Measurements from ENCODE around the gene TTN. TPM values are rescaled to one million over a fixed set of nuclear protein-coding genes. Genes with fewer than 3 reads are reported as not detected.

Gene TTN
- total RNA-seq, 4 donors from 2014 or later, result 0.19 to 3.1 (median 1.7) TPM

DNA sequence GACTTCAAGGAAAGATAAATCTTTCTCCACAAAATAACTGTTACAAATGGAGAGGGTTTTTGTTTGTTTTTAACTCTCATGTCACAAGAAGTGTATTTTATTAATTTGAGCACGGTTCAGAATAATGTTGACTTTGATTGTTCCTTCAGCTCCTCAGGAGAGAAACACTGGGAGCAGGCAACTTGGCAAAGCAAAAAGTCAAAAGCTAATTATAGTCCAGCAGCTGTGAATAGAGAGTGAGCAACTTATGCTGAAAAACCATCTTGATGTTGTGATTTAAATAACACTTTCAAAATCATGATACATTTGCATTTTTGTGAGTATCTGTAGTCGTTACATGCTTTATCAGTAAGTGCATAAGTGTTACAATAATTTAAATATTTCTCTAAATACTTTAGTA lies 37.5 kb upstream of the TTN start:
- no peak for DNase-seq
- WGBS, 2 donors, result 23 to 47% methylated on average over 2 of the region's 2 CpGs
- Histone ChIP-seq H3K27me3 (no peaks in the 10 kb centered on the region), H3K4me1 (peaks cover 0 to 10% (median 0%) of the 10 kb centered on the region in 3 donors), H3K9me3 (no peaks in the 10 kb centered on the region), H3K36me3 (no peaks in the 10 kb centered on the region), H3K4me3 (no peak overlapping the region), H3K27ac (no peak overlapping the region)
- intact Hi-C loops (cut with DNase I), result no loop called here
- TF ChIP-seq, protein P1, sequence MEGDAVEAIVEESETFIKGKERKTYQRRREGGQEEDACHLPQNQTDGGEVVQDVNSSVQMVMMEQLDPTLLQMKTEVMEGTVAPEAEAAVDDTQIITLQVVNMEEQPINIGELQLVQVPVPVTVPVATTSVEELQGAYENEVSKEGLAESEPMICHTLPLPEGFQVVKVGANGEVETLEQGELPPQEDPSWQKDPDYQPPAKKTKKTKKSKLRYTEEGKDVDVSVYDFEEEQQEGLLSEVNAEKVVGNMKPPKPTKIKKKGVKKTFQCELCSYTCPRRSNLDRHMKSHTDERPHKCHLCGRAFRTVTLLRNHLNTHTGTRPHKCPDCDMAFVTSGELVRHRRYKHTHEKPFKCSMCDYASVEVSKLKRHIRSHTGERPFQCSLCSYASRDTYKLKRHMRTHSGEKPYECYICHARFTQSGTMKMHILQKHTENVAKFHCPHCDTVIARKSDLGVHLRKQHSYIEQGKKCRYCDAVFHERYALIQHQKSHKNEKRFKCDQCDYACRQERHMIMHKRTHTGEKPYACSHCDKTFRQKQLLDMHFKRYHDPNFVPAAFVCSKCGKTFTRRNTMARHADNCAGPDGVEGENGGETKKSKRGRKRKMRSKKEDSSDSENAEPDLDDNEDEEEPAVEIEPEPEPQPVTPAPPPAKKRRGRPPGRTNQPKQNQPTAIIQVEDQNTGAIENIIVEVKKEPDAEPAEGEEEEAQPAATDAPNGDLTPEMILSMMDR (IDR thresholded peaks at IDR 0.05), result no peak
- TF ChIP-seq POLR2A (IDR thresholded peaks at IDR 0.05), result no peak

DNA sequence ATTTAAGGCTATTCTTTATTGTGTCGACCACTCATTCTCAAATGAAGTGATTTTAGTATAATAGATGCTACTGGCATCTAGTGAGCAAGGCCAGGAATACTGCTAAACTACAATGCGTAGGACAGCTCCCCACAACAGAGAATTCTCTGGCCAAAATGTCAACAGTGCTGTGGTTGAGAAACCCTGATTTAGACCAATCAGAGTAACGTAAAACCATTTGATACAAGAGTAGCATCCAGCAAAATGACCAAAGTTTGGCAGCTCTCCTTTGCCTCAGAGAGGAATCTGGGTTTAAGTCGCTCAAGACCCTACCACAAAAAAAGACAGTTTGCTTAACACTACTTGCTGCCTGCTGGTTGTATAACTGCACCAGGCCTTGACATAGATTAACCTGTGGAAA lies 37.0 kb upstream of the TTN start:
- TF ChIP-seq POLR2A (IDR thresholded peaks at IDR 0.05), result no peak
- TF ChIP-seq, protein P1 (IDR thresholded peaks at IDR 0.05), result no peak
- H3K9me3 ChIP-seq, result no peaks in the 10 kb centered on the region
- intact Hi-C loops (cut with DNase I), result no loop called here
- H3K36me3 ChIP-seq, result no peaks in the 10 kb centered on the region
- no peak overlapping the region for H3K4me3 ChIP-seq
- no peaks in the 10 kb centered on the region for H3K27me3 ChIP-seq
- WGBS, 2 donors, result 41 to 55% methylated on average over 4 of the region's 4 CpGs
- H3K4me1 ChIP-seq, result peaks cover 0 to 10% (median 0%) of the 10 kb centered on the region in 3 donors
- no peak overlapping the region for H3K27ac ChIP-seq
- DNase-seq, result no peak

DNA sequence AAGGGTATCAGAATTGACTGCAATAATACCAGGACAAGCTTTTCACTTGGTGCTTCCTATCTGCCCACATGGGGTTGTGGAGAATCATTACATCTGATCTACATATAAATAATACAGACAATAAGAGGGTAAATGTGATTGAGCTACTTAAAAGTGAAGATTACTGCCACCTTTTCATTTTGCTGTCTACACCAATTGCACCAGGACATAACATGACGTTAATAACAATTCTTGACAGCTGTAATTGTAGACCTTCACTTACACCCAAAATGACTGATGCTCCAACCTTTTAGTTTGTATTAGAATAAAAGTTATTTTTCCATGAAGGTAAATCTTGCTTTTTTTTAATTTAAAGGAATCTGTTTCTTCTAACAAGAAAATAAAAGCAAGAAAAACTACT lies 36.5 kb upstream of the TTN start:
- intact Hi-C loops (cut with DNase I), result no loop called here
- peaks cover 0 to 10% (median 0%) of the 10 kb centered on the region in 3 donors for H3K4me1 ChIP-seq
- TF ChIP-seq, protein P1 (IDR thresholded peaks at IDR 0.05), result no peak
- TF ChIP-seq POLR2A (IDR thresholded peaks at IDR 0.05), result no peak
- H3K9me3 ChIP-seq, result no peaks in the 10 kb centered on the region
- no peak for DNase-seq
- 70 to 76% methylated on average over 1 of the region's 1 CpG for WGBS, 2 donors
- no peak overlapping the region for H3K4me3 ChIP-seq
- H3K27ac ChIP-seq, result no peak overlapping the region
- no peaks in the 10 kb centered on the region for H3K36me3 ChIP-seq
- no peaks in the 10 kb centered on the region for H3K27me3 ChIP-seq

DNA sequence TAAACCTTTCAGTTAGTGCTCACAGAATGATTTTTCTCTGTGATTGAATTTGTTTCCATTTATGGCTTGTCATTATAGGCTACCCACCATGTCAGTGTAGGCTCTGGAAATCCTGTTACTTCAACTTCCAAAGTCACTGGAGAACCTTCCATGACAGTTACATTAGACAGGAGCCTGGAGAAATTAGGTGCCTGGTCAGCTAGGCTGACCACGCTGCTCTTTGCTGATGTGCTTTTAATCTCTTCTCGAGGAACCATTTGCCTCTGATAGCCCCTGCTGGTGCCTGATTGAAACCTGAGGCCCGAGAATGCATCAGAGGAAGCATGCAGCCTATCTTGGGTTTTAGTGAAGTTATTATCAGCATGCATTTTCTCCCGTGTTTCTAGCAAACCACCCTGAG lies 29.6 kb upstream of the TTN start:
- no peak overlapping the region for H3K4me3 ChIP-seq
- no peaks in the 10 kb centered on the region for H3K4me1 ChIP-seq
- H3K27ac ChIP-seq, result no peak overlapping the region
- DNase-seq, result no peak
- no peaks in the 10 kb centered on the region for H3K27me3 ChIP-seq
- intact Hi-C loops (cut with DNase I), result no loop called here
- TF ChIP-seq, protein P1 (IDR thresholded peaks at IDR 0.05), result no peak
- TF ChIP-seq POLR2A (IDR thresholded peaks at IDR 0.05), result no peak
- 29 to 33% methylated on average over 1 to 4 of the region's 4 CpGs for WGBS, 2 donors
- no peaks in the 10 kb centered on the region for H3K36me3 ChIP-seq
- H3K9me3 ChIP-seq, result no peaks in the 10 kb centered on the region

DNA sequence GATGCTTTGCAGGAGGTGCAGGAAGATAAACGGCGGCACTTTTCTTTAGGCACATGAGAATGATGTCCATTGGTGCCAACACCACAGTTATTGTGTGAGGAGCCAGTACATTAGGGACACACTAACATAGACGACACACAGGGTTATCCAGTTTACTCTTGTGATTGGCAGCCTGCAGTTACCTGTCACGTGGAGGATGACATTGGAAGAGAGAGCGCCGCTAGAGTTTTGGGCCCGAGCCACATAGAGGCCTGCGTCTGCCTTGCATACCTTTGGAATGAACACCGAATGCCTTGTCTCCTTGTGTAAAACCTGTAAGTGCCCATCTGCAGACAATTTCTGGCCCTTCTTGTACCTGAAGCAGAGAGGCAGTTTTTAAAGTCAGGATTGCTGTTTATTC lies 26.9 kb upstream of the TTN start:
- H3K27me3 ChIP-seq, result no peaks in the 10 kb centered on the region
- no peak for TF ChIP-seq POLR2A (IDR thresholded peaks at IDR 0.05)
- TF ChIP-seq, protein P1 (IDR thresholded peaks at IDR 0.05), result no peak
- DNase-seq, result no peak
- intact Hi-C loops (cut with DNase I), result no loop called here
- no peaks in the 10 kb centered on the region for H3K36me3 ChIP-seq
- no peak overlapping the region for H3K27ac ChIP-seq
- no peaks in the 10 kb centered on the region for H3K9me3 ChIP-seq
- no peak overlapping the region for H3K4me3 ChIP-seq
- no peaks in the 10 kb centered on the region for H3K4me1 ChIP-seq
- WGBS, 2 donors, result 83% methylated on average over 9 of the region's 9 CpGs

Measured in esophagus squamous epithelium (tissue), 5 donors.